Nephron (organoid): ENCODE measurements around the gene NINJ2.

ENCODE experiments used
- H3K27ac Mint-ChIP-seq, 3 experiments: 2 replicates each; pipeline ENCODE4 v1.8.0; 2020; ENCODE audit warnings: mixed read lengths in 3 of 3, mild to moderate bottlenecking in 2 of 3, moderate library complexity in 1 of 3
- H3K27me3 Mint-ChIP-seq: 2 replicates; pipeline ENCODE4 v1.8.0; 2021; ENCODE audit warnings: low read depth, mild to moderate bottlenecking, moderate library complexity, mixed read lengths
- H3K36me3 Mint-ChIP-seq: 2 replicates; pipeline ENCODE4 v1.8.0; 2020; ENCODE audit warnings: low read depth, mixed read lengths
- H3K4me1 Mint-ChIP-seq: 2 replicates; pipeline ENCODE4 v1.8.0; 2020; ENCODE audit warnings: mixed read lengths
- H3K4me3 Mint-ChIP-seq, 3 experiments: 2 replicates each; pipeline ENCODE4 v1.8.0; 2020; ENCODE audit warnings: mild to moderate bottlenecking in 3 of 3, mixed read lengths in 3 of 3, moderate library complexity in 2 of 3
- H3K9me3 Mint-ChIP-seq: 2 replicates; pipeline ENCODE4 v1.8.0; 2020; ENCODE audit warnings: mixed read lengths
- CTCF ChIP-seq, 3 experiments: fragments of 200-600 bp; sonication (generic); IDR thresholded peaks; one replicate each; pipeline ENCODE4 v1.5.0; 2021; ENCODE audit warnings: antibody characterized with exemption in 3 of 3; ENCODE audit not compliant: unreplicated experiment in 3 of 3

NINJ2 gene

GRCh38 chr12:623172-623864 is 39.9 kb downstream of the NINJ2 start:
- no peak for TF ChIP-seq CTCF (IDR thresholded peaks at IDR 0.05; ENCODE audit: unreplicated experiment in 3 of 3)
- H3K27ac Mint-ChIP-seq: no peak overlapping the region
- no peak overlapping the region for H3K4me3 Mint-ChIP-seq
- no peaks in the 10 kb centered on the region for H3K9me3 Mint-ChIP-seq
- peaks cover 10% of the 10 kb centered on the region for H3K27me3 Mint-ChIP-seq
- no peaks in the 10 kb centered on the region for H3K4me1 Mint-ChIP-seq
- no peaks in the 10 kb centered on the region for H3K36me3 Mint-ChIP-seq

GRCh38 chr12:622416-622815 is 40.8 kb downstream of the NINJ2 start:
- H3K36me3 Mint-ChIP-seq: no peaks in the 10 kb centered on the region
- H3K27ac Mint-ChIP-seq: no peak overlapping the region
- H3K9me3 Mint-ChIP-seq: no peaks in the 10 kb centered on the region
- peaks cover 3% of the 10 kb centered on the region for H3K4me1 Mint-ChIP-seq
- peaks cover 10% of the 10 kb centered on the region for H3K27me3 Mint-ChIP-seq
- TF ChIP-seq CTCF (IDR thresholded peaks at IDR 0.05; ENCODE audit: unreplicated experiment in 3 of 3): no peak
- no peak overlapping the region for H3K4me3 Mint-ChIP-seq

GRCh38 chr12:619346-619745 is 43.9 kb downstream of the NINJ2 start:
- Mint-ChIP-seq H3K9me3 (no peaks in the 10 kb centered on the region), H3K4me1 (peaks cover 12% of the 10 kb centered on the region), H3K27me3 (peaks cover 28% of the 10 kb centered on the region), H3K36me3 (no peaks in the 10 kb centered on the region), H3K4me3 (no peak overlapping the region), H3K27ac (no peak overlapping the region)
- TF ChIP-seq CTCF (IDR thresholded peaks at IDR 0.05; ENCODE audit: unreplicated experiment in 3 of 3): no peak

GRCh38 chr12:618605-619004 is 44.6 kb downstream of the NINJ2 start:
- Mint-ChIP-seq H3K4me1 (peaks cover 12% of the 10 kb centered on the region), H3K4me3 (no peak overlapping the region), H3K27me3 (peaks cover 28% of the 10 kb centered on the region), H3K36me3 (no peaks in the 10 kb centered on the region), H3K9me3 (no peaks in the 10 kb centered on the region), H3K27ac (no peak overlapping the region)
- TF ChIP-seq CTCF (IDR thresholded peaks at IDR 0.05; ENCODE audit: unreplicated experiment in 3 of 3): no peak

- Mint-ChIP-seq H3K4me1 (peaks cover 12% of the 10 kb centered on the region), H3K4me3 (peak overlapping the region in 1 of 3 experiments; percentile 3), H3K27me3 (peaks cover 28% of the 10 kb centered on the region), H3K36me3 (no peaks in the 10 kb centered on the region), H3K9me3 (no peaks in the 10 kb centered on the region), H3K27ac (no peak overlapping the region)
- TF ChIP-seq CTCF (IDR thresholded peaks at IDR 0.05; ENCODE audit: unreplicated experiment in 3 of 3): no peak
These were observed 45.8 kb downstream of the NINJ2 start for GRCh38 chr12:617304-617915.

- no peak for TF ChIP-seq CTCF (IDR thresholded peaks at IDR 0.05; ENCODE audit: unreplicated experiment in 3 of 3)
- no peak overlapping the region for H3K27ac Mint-ChIP-seq
- H3K4me3 Mint-ChIP-seq: no peak overlapping the region
- H3K4me1 Mint-ChIP-seq: peaks cover 12% of the 10 kb centered on the region
- peaks cover 28% of the 10 kb centered on the region for H3K27me3 Mint-ChIP-seq
- H3K36me3 Mint-ChIP-seq: no peaks in the 10 kb centered on the region
- H3K9me3 Mint-ChIP-seq: no peaks in the 10 kb centered on the region
These were observed 47.6 kb downstream of the NINJ2 start for GRCh38 chr12:615620-616019.
